MM.1S (cell line): ENCODE results near the gene EPB41L4B.

Experiments
- CTCF ChIP-seq: fragments of 300-600 bp; sonication (generic); IDR thresholded peaks from 2 replicates; pipeline ENCODE4 v1.5.1; 2016; ENCODE audit warnings: antibody characterized with exemption, low read length, mixed read lengths
- EZH2 ChIP-seq: fragments of 300-600 bp; sonication (generic); optimal IDR thresholded peaks from 2 replicates; pipeline ENCODE3; 2017; ENCODE audit warnings: low read depth, mild to moderate bottlenecking, antibody characterized with exemption, low read length, mixed read lengths
- EZH2phosphoT487 ChIP-seq: fragments of 300-600 bp; sonication (generic); IDR thresholded peaks from 2 replicates; pipeline ENCODE4 v1.6.1; 2018; ENCODE audit warnings: antibody characterized with exemption, low read length

DNA sequence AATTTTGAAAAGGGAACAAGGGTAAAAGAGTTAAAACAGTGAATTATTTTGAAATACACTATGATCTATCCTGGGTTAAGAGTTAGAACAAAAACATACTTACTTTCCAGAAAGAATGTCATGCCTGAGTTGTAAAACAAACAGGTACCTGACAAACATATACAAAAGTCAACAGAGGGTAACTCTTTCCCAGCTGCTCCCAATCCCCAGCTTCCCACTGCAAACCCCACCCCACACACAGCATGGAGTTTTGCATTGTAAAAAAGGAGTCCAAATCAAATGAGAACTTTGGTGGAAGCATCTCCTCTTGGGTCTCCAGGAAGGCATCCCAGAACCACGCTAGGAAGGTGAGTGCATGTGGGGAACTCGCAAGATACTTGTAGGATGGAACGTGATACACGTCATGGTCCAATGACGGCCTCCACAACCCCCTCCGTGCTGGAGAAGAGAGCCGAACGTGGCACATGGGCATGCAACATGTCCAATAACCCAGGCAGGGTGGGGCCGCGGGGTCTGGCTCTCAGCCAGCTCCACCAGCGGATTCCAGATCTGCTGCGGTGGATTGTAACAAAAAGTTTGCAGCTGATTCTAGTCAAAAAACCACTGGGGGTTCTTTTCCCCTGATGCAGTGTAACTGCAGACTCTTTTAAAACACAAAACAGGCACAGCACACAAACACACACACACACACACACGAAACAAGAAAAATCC is 55.8 kb downstream of the EPB41L4B start:
- no peak for TF ChIP-seq CTCF
- no peak for TF ChIP-seq EZH2phosphoT487
- TF ChIP-seq EZH2 = no peak
